GM21367 (cell line): Measurements from ENCODE around the gene ADGRF5.
"Not testable (repeated sequence)": the region's sequence is repeated elsewhere in the genome, so short reads cannot be mapped to it uniquely, and the experiment has no call there.

ENCODE experiments used
- ATAC-seq: cut with Tn5 transposase; IDR thresholded peaks from one replicate; pipeline ENCODE4 v1.9.1; 2021; ENCODE audit not compliant: unreplicated experiment

The ADGRF5 gene

GRCh38 chr6:46834257-46834916, 87.4 kb downstream of the ADGRF5 start:
- ATAC-seq = not testable (repeated sequence)

GRCh38 chr6:46832816-46833215, 88.9 kb downstream of the ADGRF5 start:
- no peak for ATAC-seq

GRCh38 chr6:46828939-46829338, 92.8 kb downstream of the ADGRF5 start:
- ATAC-seq = no peak

DNA sequence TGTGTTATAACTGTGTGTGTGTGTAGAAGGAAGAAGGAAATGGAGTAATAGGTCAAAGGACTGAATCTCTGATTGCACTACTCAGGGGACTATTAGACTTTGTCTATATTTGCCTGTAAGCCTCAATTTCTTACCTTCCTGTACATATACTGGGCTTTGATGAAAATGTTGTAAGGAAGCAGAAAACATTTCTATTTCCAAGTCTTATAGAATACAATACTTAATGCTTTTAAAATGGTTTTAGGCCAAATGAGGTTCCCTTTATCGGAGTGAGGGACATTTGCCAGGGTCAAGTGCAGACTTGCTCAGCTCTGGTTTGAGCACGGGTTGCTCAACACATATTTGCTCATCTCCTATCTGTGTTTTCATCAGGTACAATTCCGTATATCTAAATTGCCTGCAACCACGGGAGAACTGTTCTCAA, 100.3 kb downstream of the ADGRF5 start:
- ATAC-seq = no peak

DNA sequence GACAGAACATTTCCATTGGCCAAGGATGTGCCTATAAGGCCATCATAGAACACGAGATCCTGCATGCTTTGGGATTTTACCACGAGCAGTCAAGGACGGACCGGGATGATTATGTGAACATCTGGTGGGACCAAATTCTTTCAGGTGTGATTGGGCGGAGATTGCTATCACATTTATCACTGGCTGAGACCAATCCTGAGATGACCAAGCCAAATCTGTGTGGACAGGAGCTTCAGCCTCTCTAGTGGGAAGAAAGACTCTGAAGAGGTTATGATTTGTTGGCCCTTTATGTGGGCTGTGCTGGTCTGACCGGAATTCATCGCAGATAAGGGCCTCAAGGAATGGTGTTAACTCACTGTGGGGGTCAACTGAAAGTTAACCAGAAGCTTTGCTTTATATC, 102.2 kb downstream of the ADGRF5 start:
- ATAC-seq = no peak

DNA sequence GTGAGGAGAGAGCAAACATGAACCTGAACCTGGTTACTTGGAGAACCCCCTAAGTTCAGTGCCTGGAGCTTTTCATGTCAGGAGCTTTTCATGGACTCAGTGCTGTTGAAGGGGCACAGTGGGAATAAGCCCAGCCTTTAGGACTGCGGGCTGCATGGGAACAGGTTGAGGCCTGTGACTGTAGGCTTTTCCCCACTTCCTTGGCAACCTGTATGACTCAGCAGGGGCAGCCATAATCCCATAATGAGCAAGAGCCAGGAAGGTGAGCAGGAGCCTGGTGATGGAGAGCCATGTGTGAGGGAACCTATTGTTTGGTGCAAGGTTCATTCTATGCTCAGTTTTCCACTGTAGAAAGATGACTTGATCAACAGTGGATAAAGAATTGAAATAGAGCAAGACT, 105.1 kb downstream of the ADGRF5 start:
- ATAC-seq = no peak

DNA sequence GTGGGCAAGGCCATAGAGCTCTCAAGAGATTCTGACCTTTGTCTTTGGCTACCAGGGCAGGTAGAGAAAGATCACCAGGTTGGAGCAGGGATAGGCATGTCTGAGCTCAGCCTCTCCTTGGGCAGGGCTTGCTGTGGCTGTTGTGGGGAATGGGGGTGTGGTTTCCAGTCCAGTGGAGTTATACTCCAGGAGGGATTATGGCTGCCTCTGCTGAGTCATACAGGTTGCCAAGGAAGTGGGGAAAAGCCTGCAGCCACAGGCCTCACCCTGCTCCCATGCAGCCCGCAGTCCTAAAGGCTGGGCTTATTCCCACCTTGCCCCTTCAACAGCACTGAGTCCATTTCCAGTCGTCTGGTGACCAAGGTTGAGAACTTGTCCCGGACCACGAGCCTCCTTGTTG, 106.6 kb downstream of the ADGRF5 start:
- no peak for ATAC-seq

GRCh38 chr6:46808806-46809205, 112.9 kb downstream of the ADGRF5 start:
- no peak for ATAC-seq
